OCI-LY3 (cell line): ENCODE measurements around the gene IRX6.

Experiments used
- EZH2phosphoT487 ChIP-seq: fragments of 200-600 bp; shearing (Covaris generic); IDR thresholded peaks from 2 replicates; pipeline ENCODE4 v1.6.1; 2018; ENCODE audit warnings: antibody characterized with exemption, mixed run types, low read depth
- TF ChIP-seq, protein P1 (sequence below): fragments of 200-600, 300-600 bp; sonication (generic); IDR thresholded peaks from 2 replicates; pipeline ENCODE4 v1.5.1; 2014; ENCODE audit warnings: antibody characterized with exemption, low read length, low read depth

DNA sequence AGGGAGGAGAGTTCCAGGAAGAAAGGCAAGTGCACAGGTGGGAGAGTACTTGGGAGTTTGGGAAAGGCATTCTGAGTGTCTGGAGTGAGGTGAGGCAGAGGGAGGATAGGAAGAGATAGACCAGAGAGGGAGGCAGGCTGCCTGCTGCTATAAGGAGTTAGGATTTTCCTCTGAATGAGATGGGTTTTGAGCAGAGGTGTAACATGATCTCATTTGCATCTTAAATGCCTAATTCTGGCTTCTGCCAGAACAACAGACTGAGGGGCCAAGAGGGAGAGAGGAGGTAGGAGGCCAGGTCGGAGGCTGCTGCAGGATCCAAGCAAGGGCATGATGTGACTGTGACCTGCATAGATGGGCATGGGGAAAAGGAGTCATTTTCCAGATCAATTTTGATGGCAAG is 31.5 kb upstream of the IRX6 start:
- TF ChIP-seq, protein P1, sequence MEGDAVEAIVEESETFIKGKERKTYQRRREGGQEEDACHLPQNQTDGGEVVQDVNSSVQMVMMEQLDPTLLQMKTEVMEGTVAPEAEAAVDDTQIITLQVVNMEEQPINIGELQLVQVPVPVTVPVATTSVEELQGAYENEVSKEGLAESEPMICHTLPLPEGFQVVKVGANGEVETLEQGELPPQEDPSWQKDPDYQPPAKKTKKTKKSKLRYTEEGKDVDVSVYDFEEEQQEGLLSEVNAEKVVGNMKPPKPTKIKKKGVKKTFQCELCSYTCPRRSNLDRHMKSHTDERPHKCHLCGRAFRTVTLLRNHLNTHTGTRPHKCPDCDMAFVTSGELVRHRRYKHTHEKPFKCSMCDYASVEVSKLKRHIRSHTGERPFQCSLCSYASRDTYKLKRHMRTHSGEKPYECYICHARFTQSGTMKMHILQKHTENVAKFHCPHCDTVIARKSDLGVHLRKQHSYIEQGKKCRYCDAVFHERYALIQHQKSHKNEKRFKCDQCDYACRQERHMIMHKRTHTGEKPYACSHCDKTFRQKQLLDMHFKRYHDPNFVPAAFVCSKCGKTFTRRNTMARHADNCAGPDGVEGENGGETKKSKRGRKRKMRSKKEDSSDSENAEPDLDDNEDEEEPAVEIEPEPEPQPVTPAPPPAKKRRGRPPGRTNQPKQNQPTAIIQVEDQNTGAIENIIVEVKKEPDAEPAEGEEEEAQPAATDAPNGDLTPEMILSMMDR = no peak
- no peak for TF ChIP-seq EZH2phosphoT487
